ENCODE results near the gene MAPK8. TPM values are rescaled to one million over a fixed set of nuclear protein-coding genes. Genes with fewer than 3 reads are reported as not detected.

MAPK8 gene
- total and polyA plus RNA-seq, 12 donors, result 7.6 to 103 (median 31.9) TPM

- no peak for DNase-seq
- no peaks in the 10 kb centered on the region for H3K9me3 ChIP-seq (replicated peaks in 1 of 3)
- no peaks in the 10 kb centered on the region for H3K36me3 ChIP-seq (replicated peaks in 1 of 2)
- intact Hi-C loops (cut with DNase I), result no loop called here
- TF ChIP-seq POLR2A (IDR thresholded peaks at IDR 0.05) (no peak), CTCF (IDR thresholded peaks at IDR 0.05) (no peak)
- H3K4me1 ChIP-seq (replicated peaks in 1 of 2), result peaks cover 7 to 37% of the 10 kb centered on the region in 2 donors
- no peak overlapping the region for H3K4me3 ChIP-seq
- no peak overlapping the region for H3K27ac ChIP-seq
- H3K27me3 ChIP-seq, result no peaks in the 10 kb centered on the region
Observed at GRCh38 chr10:48382982-48383381, 76.5 kb downstream of the MAPK8 start.

GRCh38 chr10:48383393-48383792 lies 76.9 kb downstream of the MAPK8 start:
- TF ChIP-seq POLR2A (IDR thresholded peaks at IDR 0.05) (no peak), CTCF (IDR thresholded peaks at IDR 0.05) (no peak)
- Histone ChIP-seq H3K4me3 (no peak overlapping the region), H3K4me1 (replicated peaks in 1 of 2) (peaks cover 7 to 37% of the 10 kb centered on the region in 2 donors), H3K27me3 (no peaks in the 10 kb centered on the region), H3K9me3 (replicated peaks in 1 of 3) (no peaks in the 10 kb centered on the region), H3K27ac (no peak overlapping the region), H3K36me3 (replicated peaks in 1 of 2) (no peaks in the 10 kb centered on the region)
- no peak for DNase-seq
- intact Hi-C loops (cut with DNase I), result no loop called here

DNA sequence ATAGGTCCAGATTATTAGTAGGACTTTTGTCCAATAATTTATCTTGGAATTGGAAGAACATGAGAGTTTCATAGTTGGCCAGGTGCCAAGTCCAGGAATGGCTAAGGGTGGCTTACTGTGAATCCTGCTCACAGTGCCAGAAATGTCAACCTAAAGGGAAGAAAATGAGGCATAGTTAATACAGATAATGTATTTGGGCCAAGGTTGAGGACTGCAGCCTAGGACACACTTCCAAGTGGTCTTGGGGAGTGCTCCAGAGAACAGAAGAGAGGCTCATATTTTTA lies 78.2 kb downstream of the MAPK8 start:
- Histone ChIP-seq H3K4me1 (replicated peaks in 1 of 2) (peaks cover 10 to 47% of the 10 kb centered on the region in 2 donors), H3K27me3 (no peaks in the 10 kb centered on the region), H3K27ac (no peak overlapping the region), H3K4me3 (no peak overlapping the region), H3K36me3 (replicated peaks in 1 of 2) (no peaks in the 10 kb centered on the region), H3K9me3 (replicated peaks in 1 of 3) (no peaks in the 10 kb centered on the region)
- DNase-seq, result peak in 5 of 7 donors; percentile 16 to 39 (median 23)
- intact Hi-C loops (cut with DNase I), result no loop called here
- TF ChIP-seq CTCF (IDR thresholded peaks at IDR 0.05), result no peak
- no peak for TF ChIP-seq POLR2A (IDR thresholded peaks at IDR 0.05)

DNA sequence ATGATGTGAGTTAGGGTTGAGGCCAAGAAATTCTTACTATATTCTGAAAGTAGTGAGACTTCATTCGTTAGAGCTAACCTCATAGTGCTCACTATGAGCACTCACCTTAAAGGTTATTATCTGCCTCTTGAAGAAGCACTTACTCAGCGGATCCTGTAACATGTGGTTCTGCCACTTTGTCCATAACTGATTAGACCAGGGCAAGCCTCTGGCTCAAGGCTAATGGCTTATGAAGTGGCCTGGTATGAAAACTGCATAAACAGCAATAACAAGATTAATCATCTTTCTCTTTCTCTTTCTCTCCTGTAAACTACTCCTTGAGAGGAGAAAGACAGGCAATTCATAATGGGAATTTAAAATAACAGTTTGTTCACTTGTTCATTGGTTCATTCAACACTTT lies 82.8 kb downstream of the MAPK8 start:
- Histone ChIP-seq H3K36me3 (replicated peaks in 1 of 2) (no peaks in the 10 kb centered on the region), H3K4me3 (no peak overlapping the region), H3K9me3 (replicated peaks in 1 of 3) (no peaks in the 10 kb centered on the region), H3K27ac (peak overlapping the region in 3 of 5 donors; percentile 6 to 24 (median 7)), H3K4me1 (replicated peaks in 1 of 2) (peaks cover 8 to 43% of the 10 kb centered on the region in 2 donors), H3K27me3 (no peaks in the 10 kb centered on the region)
- DNase-seq, result peak; percentile 19 to 76 (median 62)
- WGBS, 4 donors, result 48 to 74% (median 48%) methylated on average over 2 of the region's 2 CpGs
- no peak for TF ChIP-seq POLR2A (IDR thresholded peaks at IDR 0.05)
- no peak for TF ChIP-seq CTCF (IDR thresholded peaks at IDR 0.05)
- intact Hi-C loops (cut with DNase I), result no loop called here
